ENCODE data around the gene BRCC3. TPM values are rescaled to one million over a fixed set of nuclear protein-coding genes. Genes with fewer than 3 reads are reported as not detected.

BRCC3 gene
- total and polyA plus RNA-seq, 10 of the 15 experiments (the other 5 are each of a cell fraction or from before 2014, with no cell fraction given): 15.5 to 57.5 (median 35.6) TPM

DNA sequence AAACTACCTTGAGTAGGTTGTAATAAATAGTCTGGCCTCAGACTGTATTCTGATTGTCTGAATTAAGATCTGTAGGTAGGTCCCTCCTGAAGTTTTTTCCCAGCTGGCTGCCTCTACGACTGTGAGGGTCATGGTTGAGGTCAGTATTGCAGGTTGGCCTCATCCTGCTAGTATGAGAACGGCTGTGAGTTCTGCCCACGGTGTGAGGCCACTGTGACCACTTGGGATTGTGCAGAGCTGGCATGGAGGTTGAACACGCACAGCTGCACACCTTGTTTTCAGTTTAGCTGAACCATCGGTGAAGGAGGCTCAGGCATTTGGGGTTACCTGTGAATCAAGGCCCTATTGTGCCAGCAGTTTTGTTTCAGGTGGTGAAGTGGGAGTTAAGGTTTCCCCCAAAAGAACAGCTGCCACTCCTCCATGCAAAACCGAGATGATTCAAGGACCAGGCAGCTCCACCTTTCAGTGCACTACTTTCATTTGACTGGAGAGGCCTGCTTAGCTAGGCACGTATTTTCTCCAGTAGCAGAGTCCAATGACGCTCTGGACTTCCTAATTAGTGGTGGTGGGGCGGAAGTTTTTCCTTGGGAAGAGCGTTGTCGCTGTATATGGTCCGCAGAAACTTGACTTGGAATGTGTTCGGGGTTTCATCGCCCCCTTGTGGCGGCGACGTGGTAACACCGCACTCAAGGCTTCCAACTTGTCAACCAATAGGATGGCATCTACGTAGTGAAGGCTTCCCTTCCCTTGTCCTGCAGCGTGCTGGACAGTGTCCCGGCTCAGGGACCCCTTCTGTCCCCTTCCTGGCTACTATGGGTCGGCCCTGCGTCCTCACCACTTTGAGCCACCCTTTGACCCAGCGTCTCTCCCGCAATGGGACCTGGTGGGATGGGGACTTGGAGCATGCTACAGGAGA is 14.2 kb upstream of the BRCC3 start (continued):
- TF ChIP-seq RFX5 (IDR thresholded peaks at IDR 0.05; ENCODE audit: low read depth, low read length): 0 out of 2 replicates have a peak, but pooled peaks have one; percentile 35
- TF ChIP-seq, protein P1, sequence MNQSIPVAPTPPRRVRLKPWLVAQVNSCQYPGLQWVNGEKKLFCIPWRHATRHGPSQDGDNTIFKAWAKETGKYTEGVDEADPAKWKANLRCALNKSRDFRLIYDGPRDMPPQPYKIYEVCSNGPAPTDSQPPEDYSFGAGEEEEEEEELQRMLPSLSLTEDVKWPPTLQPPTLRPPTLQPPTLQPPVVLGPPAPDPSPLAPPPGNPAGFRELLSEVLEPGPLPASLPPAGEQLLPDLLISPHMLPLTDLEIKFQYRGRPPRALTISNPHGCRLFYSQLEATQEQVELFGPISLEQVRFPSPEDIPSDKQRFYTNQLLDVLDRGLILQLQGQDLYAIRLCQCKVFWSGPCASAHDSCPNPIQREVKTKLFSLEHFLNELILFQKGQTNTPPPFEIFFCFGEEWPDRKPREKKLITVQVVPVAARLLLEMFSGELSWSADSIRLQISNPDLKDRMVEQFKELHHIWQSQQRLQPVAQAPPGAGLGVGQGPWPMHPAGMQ (IDR thresholded peaks at IDR 0.05; ENCODE audit: borderline replicate concordance): no peak

DNA sequence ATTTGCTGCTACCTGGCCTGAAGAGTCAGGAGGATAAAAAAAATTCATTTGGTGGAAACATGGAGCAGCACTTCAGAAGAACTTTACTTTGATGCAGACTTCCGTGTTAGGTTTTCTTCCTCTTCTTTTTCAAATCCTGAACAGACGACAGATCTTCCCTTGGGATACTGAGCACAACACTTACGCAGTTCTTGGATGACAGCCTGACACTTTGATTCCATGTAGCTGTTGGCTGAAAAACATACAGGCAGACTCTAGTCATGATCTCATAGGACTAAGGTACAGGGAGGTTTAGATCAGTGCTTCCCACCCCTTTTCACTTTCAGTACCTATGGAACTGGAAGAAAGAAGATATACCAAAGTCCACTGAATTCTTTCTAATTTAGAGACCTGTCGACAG is 9.5 kb upstream of the BRCC3 start:
- no peak for DNase-seq (ENCODE audit: low read depth, low spot score)
- WGBS (ENCODE audit: insufficient coverage, insufficient replicate concordance, low lambda C conversion rate, missing lambda C conversion rate): 91% methylated on average over 4 of the region's 4 CpGs
- Histone ChIP-seq H3K4me1 (ENCODE audit: control insufficient read depth, insufficient read depth, low read length) (no peaks in the 10 kb centered on the region; the same call in 1 of the 2 replicates), H3K9me3 (replicated peaks; ENCODE audit: control insufficient read depth, insufficient read depth, low read length) (no peaks in the 10 kb centered on the region), H3K36me3 (ENCODE audit: control insufficient read depth in 2 of 2, insufficient read depth in 2 of 2, low read length in 1 of 2) (no peaks in the 10 kb centered on the region; a peak in 3 of 4 replicates), H4K20me1 (ENCODE audit: control insufficient read depth, insufficient read depth) (no peaks in the 10 kb centered on the region), H3K9ac (ENCODE audit: control insufficient read depth, insufficient read depth, low read length) (no peak overlapping the region), H3K27ac (ENCODE audit: control insufficient read depth, insufficient read depth) (no peak overlapping the region), H3K27me3 (replicated peaks in 1 of 2; ENCODE audit: control insufficient read depth in 2 of 2, insufficient read depth in 2 of 2, low read length in 1 of 2) (no peaks in the 10 kb centered on the region), H3K79me2 (ENCODE audit: control insufficient read depth, insufficient read depth, low read length) (no peaks in the 10 kb centered on the region), H2AFZ (ENCODE audit: control insufficient read depth, low read depth, low read length) (no peak overlapping the region), H3K4me3 (no peak overlapping the region), H3K4me2 (ENCODE audit: control insufficient read depth, insufficient read depth) (no peak overlapping the region)
- ChIA-PET SMC1A (ENCODE audit: uncharacterized antibody, unreplicated experiment) (interaction anchor here (1.0 to 3.1 kb wide), 4 partner anchors 19 to 144 kb away, joined by 3 to 18 read pairs (median 4); no protein-coding TSS in a partner anchor), POLR2A (no interaction called here), CTCF (interaction anchor here (1.0 to 2.6 kb wide), 4 partner anchors 14 to 144 kb away, joined by 3 to 10 read pairs (median 4); no protein-coding TSS in a partner anchor), RAD21 (ENCODE audit: unreplicated experiment) (interaction anchor here (1.2 kb wide), 1 partner anchor 35 kb away, joined by 3 read pairs; the partner anchor contains the start of gene FUNDC2)
- intact Hi-C loops (cut with micrococcal nuclease; ENCODE audit: unreplicated experiment) (no loop called here), in situ Hi-C loops (cut with MboI) (no loop called here)
- no TSS peak for BruUV-seq (replicated peaks)
- ATAC-seq: no peak
- FAIRE-seq: no peak
- TF ChIP-seq TARDBP (IDR thresholded peaks at IDR 0.05; ENCODE audit: borderline replicate concordance) (no peak), SUPT20H (IDR thresholded peaks at IDR 0.05; ENCODE audit: borderline replicate concordance, control insufficient read depth, low read depth, low read length) (no peak), YBX1 (IDR thresholded peaks at IDR 0.05) (no peak), PML (IDR thresholded peaks at IDR 0.05; ENCODE audit: low read length) (no peak), SREBF2 (IDR thresholded peaks at IDR 0.05; ENCODE audit: low read length) (no peak), RFX5 (IDR thresholded peaks at IDR 0.05; ENCODE audit: low read depth, low read length) (no peak), CREB1 (IDR thresholded peaks at IDR 0.05; ENCODE audit: low read depth) (no peak)
- TF ChIP-seq, protein P2, sequence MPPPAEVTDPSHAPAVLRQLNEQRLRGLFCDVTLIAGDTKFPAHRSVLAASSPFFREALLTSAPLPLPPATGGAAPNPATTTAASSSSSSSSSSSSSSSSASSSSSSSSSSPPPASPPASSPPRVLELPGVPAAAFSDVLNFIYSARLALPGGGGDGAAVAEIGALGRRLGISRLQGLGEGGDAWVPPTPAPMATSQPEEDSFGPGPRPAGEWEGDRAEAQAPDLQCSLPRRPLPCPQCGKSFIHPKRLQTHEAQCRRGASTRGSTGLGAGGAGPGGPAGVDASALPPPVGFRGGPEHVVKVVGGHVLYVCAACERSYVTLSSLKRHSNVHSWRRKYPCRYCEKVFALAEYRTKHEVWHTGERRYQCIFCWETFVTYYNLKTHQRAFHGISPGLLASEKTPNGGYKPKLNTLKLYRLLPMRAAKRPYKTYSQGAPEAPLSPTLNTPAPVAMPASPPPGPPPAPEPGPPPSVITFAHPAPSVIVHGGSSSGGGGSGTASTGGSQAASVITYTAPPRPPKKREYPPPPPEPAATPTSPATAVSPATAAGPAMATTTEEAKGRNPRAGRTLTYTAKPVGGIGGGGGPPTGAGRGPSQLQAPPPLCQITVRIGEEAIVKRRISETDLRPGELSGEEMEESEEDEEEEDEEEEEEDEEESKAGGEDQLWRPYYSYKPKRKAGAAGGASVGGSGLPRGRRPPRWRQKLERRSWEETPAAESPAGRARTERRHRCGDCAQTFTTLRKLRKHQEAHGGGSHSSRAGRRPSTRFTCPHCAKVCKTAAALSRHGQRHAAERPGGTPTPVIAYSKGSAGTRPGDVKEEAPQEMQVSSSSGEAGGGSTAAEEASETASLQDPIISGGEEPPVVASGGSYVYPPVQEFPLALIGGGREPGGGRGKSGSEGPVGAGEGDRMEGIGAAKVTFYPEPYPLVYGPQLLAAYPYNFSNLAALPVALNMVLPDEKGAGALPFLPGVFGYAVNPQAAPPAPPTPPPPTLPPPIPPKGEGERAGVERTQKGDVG (CRISPR knock-in tag; IDR thresholded peaks at IDR 0.05): no peak
- TF ChIP-seq, protein P3, sequence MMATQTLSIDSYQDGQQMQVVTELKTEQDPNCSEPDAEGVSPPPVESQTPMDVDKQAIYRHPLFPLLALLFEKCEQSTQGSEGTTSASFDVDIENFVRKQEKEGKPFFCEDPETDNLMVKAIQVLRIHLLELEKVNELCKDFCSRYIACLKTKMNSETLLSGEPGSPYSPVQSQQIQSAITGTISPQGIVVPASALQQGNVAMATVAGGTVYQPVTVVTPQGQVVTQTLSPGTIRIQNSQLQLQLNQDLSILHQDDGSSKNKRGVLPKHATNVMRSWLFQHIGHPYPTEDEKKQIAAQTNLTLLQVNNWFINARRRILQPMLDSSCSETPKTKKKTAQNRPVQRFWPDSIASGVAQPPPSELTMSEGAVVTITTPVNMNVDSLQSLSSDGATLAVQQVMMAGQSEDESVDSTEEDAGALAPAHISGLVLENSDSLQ (IDR thresholded peaks at IDR 0.05): no peak
- TF ChIP-seq, protein P4, sequence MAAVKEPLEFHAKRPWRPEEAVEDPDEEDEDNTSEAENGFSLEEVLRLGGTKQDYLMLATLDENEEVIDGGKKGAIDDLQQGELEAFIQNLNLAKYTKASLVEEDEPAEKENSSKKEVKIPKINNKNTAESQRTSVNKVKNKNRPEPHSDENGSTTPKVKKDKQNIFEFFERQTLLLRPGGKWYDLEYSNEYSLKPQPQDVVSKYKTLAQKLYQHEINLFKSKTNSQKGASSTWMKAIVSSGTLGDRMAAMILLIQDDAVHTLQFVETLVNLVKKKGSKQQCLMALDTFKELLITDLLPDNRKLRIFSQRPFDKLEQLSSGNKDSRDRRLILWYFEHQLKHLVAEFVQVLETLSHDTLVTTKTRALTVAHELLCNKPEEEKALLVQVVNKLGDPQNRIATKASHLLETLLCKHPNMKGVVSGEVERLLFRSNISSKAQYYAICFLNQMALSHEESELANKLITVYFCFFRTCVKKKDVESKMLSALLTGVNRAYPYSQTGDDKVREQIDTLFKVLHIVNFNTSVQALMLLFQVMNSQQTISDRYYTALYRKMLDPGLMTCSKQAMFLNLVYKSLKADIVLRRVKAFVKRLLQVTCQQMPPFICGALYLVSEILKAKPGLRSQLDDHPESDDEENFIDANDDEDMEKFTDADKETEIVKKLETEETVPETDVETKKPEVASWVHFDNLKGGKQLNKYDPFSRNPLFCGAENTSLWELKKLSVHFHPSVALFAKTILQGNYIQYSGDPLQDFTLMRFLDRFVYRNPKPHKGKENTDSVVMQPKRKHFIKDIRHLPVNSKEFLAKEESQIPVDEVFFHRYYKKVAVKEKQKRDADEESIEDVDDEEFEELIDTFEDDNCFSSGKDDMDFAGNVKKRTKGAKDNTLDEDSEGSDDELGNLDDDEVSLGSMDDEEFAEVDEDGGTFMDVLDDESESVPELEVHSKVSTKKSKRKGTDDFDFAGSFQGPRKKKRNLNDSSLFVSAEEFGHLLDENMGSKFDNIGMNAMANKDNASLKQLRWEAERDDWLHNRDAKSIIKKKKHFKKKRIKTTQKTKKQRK (IDR thresholded peaks at IDR 0.05; ENCODE audit: low read depth, low read length): no peak
